ENCODE data around the gene DUSP5. TPM values are rescaled to one million over a fixed set of nuclear protein-coding genes. Genes with fewer than 3 reads are reported as not detected.

The DUSP5 gene
- total RNA-seq, 1 donor: 10.1 TPM

GRCh38 chr10:110548002-110548401 is 50.3 kb downstream of the DUSP5 start:
- TF ChIP-seq CTCF (IDR thresholded peaks at IDR 0.05; ENCODE audit: extremely low read depth, low read depth, low read length): no peak
- H2AFZ ChIP-seq (ENCODE audit: low read length): no peak overlapping the region

GRCh38 chr10:110549211-110549610 is 51.5 kb downstream of the DUSP5 start:
- Histone ChIP-seq H3K27me3 (ENCODE audit: insufficient read depth, low read length) (peaks cover 7% of the 10 kb centered on the region), H3K4me2 (ENCODE audit: insufficient read depth, low read length) (no peak overlapping the region), H3K4me3 (ENCODE audit: insufficient read depth, low read length) (no peak overlapping the region), H3K27ac (ENCODE audit: low read depth, low read length) (no peak overlapping the region), H3K4me1 (ENCODE audit: insufficient read depth, low read length) (no peaks in the 10 kb centered on the region), H3K36me3 (ENCODE audit: insufficient read depth, low read length) (no peaks in the 10 kb centered on the region), H3K9me3 (ENCODE audit: low read depth, low read length) (no peaks in the 10 kb centered on the region), H3K79me2 (ENCODE audit: insufficient read depth, low read length) (no peaks in the 10 kb centered on the region), H2AFZ (ENCODE audit: low read length) (no peak overlapping the region), H4K20me1 (ENCODE audit: insufficient read depth, low read length) (no peaks in the 10 kb centered on the region)
- DNase-seq (ENCODE audit: insufficient read length, low spot score, missing footprints): no peak
- TF ChIP-seq CTCF (IDR thresholded peaks at IDR 0.05; ENCODE audit: extremely low read depth, low read depth, low read length): no peak

More at GRCh38 chr10:110548002-110548401, 50.3 kb downstream of the DUSP5 start:
- H3K27me3 ChIP-seq (ENCODE audit: insufficient read depth, low read length): peaks cover 7% of the 10 kb centered on the region
- no peak for DNase-seq (ENCODE audit: insufficient read length, low spot score, missing footprints)
- no peaks in the 10 kb centered on the region for H3K4me1 ChIP-seq (ENCODE audit: insufficient read depth, low read length)
- H3K36me3 ChIP-seq (ENCODE audit: insufficient read depth, low read length): no peaks in the 10 kb centered on the region
- no peak overlapping the region for H3K4me3 ChIP-seq (ENCODE audit: insufficient read depth, low read length)
- no peaks in the 10 kb centered on the region for H4K20me1 ChIP-seq (ENCODE audit: insufficient read depth, low read length)
- H3K4me2 ChIP-seq (ENCODE audit: insufficient read depth, low read length): no peak overlapping the region
- no peak overlapping the region for H3K27ac ChIP-seq (ENCODE audit: low read depth, low read length)
- no peaks in the 10 kb centered on the region for H3K9me3 ChIP-seq (ENCODE audit: low read depth, low read length)
- no peaks in the 10 kb centered on the region for H3K79me2 ChIP-seq (ENCODE audit: insufficient read depth, low read length)

DNA sequence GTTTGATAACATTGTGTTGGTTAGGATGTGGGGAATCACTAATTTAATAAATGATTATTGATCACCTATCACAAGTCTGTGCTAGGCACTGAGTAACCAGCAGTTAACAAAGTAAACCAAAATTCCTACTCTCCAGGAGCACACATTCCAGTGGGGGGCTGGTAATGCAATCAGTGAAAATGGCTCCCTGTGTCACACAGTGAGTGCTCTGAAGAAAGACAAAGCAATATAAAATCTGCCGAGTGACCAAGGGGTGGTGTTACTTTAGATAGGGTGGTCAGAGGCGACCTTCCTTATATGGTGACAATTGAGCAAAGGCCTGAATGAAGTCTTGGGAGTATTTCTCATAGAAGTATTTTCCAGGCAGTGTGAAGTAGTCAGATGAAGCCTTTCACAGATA is 56.2 kb downstream of the DUSP5 start:
- DNase-seq (ENCODE audit: insufficient read length, low spot score, missing footprints): no peak
- peaks cover 3% of the 10 kb centered on the region for H3K27me3 ChIP-seq (ENCODE audit: insufficient read depth, low read length)
- TF ChIP-seq CTCF (IDR thresholded peaks at IDR 0.05; ENCODE audit: extremely low read depth, low read depth, low read length): no peak
- no peaks in the 10 kb centered on the region for H3K9me3 ChIP-seq (ENCODE audit: low read depth, low read length)
- H3K79me2 ChIP-seq (ENCODE audit: insufficient read depth, low read length): no peaks in the 10 kb centered on the region
- no peaks in the 10 kb centered on the region for H3K4me1 ChIP-seq (ENCODE audit: insufficient read depth, low read length)
- H3K27ac ChIP-seq (ENCODE audit: low read depth, low read length): no peak overlapping the region
- no peak overlapping the region for H3K4me2 ChIP-seq (ENCODE audit: insufficient read depth, low read length)
- H3K4me3 ChIP-seq (ENCODE audit: insufficient read depth, low read length): no peak overlapping the region
- no peaks in the 10 kb centered on the region for H3K36me3 ChIP-seq (ENCODE audit: insufficient read depth, low read length)
- no peaks in the 10 kb centered on the region for H4K20me1 ChIP-seq (ENCODE audit: insufficient read depth, low read length)
- no peak overlapping the region for H2AFZ ChIP-seq (ENCODE audit: low read length)

DNA sequence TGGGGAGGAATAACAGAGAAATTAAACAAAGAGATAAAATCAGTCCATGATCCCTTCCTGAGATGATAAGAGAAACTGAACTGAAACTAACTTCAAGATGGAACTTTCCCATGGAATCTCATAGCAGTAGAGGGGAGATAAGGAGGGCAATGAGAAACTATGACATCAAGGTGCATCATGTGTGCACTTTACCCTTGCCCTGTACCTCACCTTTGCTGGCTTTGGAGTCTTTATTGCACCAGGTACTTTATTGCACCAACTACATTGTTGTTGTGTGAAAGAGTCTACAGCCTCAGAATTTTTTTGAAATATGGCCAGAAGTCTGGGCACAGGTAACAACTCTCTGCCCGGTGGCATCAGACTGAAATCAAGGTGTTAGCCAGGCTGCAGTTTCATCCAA is 58.6 kb downstream of the DUSP5 start:
- H3K27me3 ChIP-seq (ENCODE audit: insufficient read depth, low read length): no peaks in the 10 kb centered on the region
- no peaks in the 10 kb centered on the region for H3K9me3 ChIP-seq (ENCODE audit: low read depth, low read length)
- no peaks in the 10 kb centered on the region for H4K20me1 ChIP-seq (ENCODE audit: insufficient read depth, low read length)
- no peak overlapping the region for H3K4me3 ChIP-seq (ENCODE audit: insufficient read depth, low read length)
- H3K79me2 ChIP-seq (ENCODE audit: insufficient read depth, low read length): no peaks in the 10 kb centered on the region
- H2AFZ ChIP-seq (ENCODE audit: low read length): no peak overlapping the region
- no peak for TF ChIP-seq CTCF (IDR thresholded peaks at IDR 0.05; ENCODE audit: extremely low read depth, low read depth, low read length)
- H3K27ac ChIP-seq (ENCODE audit: low read depth, low read length): no peak overlapping the region
- H3K4me1 ChIP-seq (ENCODE audit: insufficient read depth, low read length): no peaks in the 10 kb centered on the region
- DNase-seq (ENCODE audit: insufficient read length, low spot score, missing footprints): no peak
- no peak overlapping the region for H3K4me2 ChIP-seq (ENCODE audit: insufficient read depth, low read length)
- no peaks in the 10 kb centered on the region for H3K36me3 ChIP-seq (ENCODE audit: insufficient read depth, low read length)

All from osteoblast (primary cell).